DMS 273 treated with DMSO at 0.1 percent for 48 hours (cell line): ENCODE data around the gene SH2D2A.

Source experiments
- DNase-seq: peaks from one replicate; lab custom pipeline; 2025; lab: John Stamatoyannopoulos, UW

The SH2D2A gene

GRCh38 chr1:156823210-156823790 is 6.7 kb upstream of the SH2D2A start:
- no peak for DNase-seq

- DNase-seq, result no peak
Observed at GRCh38 chr1:156822680-156823079, 6.0 kb upstream of the SH2D2A start.

GRCh38 chr1:156821801-156822200 is 5.2 kb upstream of the SH2D2A start:
- DNase-seq, result no peak

GRCh38 chr1:156815961-156816422 is 656 bp downstream of the SH2D2A start:
- DNase-seq, result no peak

- DNase-seq, result no peak
Observed at GRCh38 chr1:156815307-156815826, 1.3 kb downstream of the SH2D2A start.

- no peak for DNase-seq
Observed at GRCh38 chr1:156814571-156815260, 1.9 kb downstream of the SH2D2A start.

- DNase-seq, result no peak
Observed at GRCh38 chr1:156813750-156814570, 2.7 kb downstream of the SH2D2A start.

GRCh38 chr1:156813298-156813697 is 3.4 kb downstream of the SH2D2A start:
- DNase-seq, result no peak

- DNase-seq, result no peak
Observed at GRCh38 chr1:156812293-156812990, 4.2 kb downstream of the SH2D2A start.

GRCh38 chr1:156811168-156811567 is 5.5 kb downstream of the SH2D2A start:
- no peak for DNase-seq

GRCh38 chr1:156809711-156810366 is 6.8 kb downstream of the SH2D2A start:
- DNase-seq, result no peak

- no peak for DNase-seq
Observed at GRCh38 chr1:156809281-156809680, 7.4 kb downstream of the SH2D2A start.

- DNase-seq, result no peak
Observed at GRCh38 chr1:156808186-156809030, 8.2 kb downstream of the SH2D2A start.

- no peak for DNase-seq
Observed at GRCh38 chr1:156807627-156808026, 9.0 kb downstream of the SH2D2A start.

GRCh38 chr1:156806512-156807440 is 9.9 kb downstream of the SH2D2A start:
- DNase-seq, result no peak

GRCh38 chr1:156805766-156806511 is 10.7 kb downstream of the SH2D2A start:
- DNase-seq, result peak; percentile 97

- DNase-seq, result peak; percentile 96
Observed at GRCh38 chr1:156804572-156805243, 11.9 kb downstream of the SH2D2A start.

GRCh38 chr1:156804026-156804425 is 12.6 kb downstream of the SH2D2A start:
- DNase-seq, result no peak
